ENCODE data around the gene BIRC7. TPM values are rescaled to one million over a fixed set of nuclear protein-coding genes. Genes with fewer than 3 reads are reported as not detected.

The BIRC7 gene
- total RNA-seq, 1 donor from 2014 or later = 6.9 TPM

DNA sequence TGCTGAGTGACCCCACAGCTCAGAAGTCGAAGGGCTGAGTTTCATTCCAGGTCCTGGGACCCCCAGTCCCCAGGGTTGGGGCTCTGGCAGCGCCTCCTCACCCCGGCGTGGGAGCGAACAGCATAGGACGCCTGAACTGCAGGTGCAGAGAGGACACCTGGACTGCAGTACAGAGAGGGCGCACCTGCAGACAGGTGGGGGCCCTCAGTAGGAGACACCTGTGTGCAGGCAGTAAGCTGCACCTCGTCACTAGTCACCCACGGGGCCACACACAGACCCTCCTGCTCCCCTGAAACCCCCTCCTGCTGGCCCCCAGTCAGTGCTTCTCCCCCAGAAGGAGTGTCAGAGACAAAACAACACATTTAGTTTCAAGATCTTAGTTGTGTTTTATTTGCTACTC, 27.1 kb downstream of the BIRC7 start:
- DNase-seq (ENCODE audit: low read depth, low spot score) = no peak
- peaks cover 42% of the 10 kb centered on the region for H3K4me1 Mint-ChIP-seq
- H3K27ac Mint-ChIP-seq (ENCODE audit: unreplicated experiment) = no peak overlapping the region
- no peaks in the 10 kb centered on the region for H3K9me3 Mint-ChIP-seq
- TF ChIP-seq CTCF (conservative IDR thresholded peaks at IDR 0.05) = no peak
- no peaks in the 10 kb centered on the region for H3K36me3 Mint-ChIP-seq (ENCODE audit: low read depth)
- H3K27me3 Mint-ChIP-seq (ENCODE audit: low read depth) = no peaks in the 10 kb centered on the region
- H3K4me3 Mint-ChIP-seq = peak overlapping the region; percentile 22

DNA sequence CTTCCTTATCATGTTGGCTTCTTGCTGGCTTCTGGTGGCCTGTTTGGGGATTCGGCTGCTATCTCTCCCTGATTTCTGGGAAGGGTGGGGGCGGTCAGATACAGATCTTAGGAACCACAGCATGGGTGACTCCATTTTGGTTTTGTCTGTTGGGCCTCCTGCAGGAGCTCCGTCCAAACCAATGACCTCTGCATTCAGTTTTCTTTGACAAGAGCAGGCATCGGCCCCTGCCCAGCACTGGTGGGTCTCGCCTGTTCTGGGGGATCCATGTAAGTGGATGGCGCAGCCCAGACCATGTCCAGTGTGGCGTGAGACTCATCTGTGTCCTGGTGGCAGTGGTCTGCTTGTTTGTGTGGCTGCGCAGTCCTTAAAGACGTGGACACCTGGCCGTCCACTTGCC, 28.3 kb downstream of the BIRC7 start:
- H3K27me3 Mint-ChIP-seq (ENCODE audit: low read depth) = no peaks in the 10 kb centered on the region
- no peak overlapping the region for H3K27ac Mint-ChIP-seq (ENCODE audit: unreplicated experiment)
- no peak overlapping the region for H3K4me3 Mint-ChIP-seq
- H3K9me3 Mint-ChIP-seq = no peaks in the 10 kb centered on the region
- no peak for TF ChIP-seq CTCF (conservative IDR thresholded peaks at IDR 0.05)
- H3K36me3 Mint-ChIP-seq (ENCODE audit: low read depth) = no peaks in the 10 kb centered on the region
- peaks cover 47% of the 10 kb centered on the region for H3K4me1 Mint-ChIP-seq
- DNase-seq (ENCODE audit: low read depth, low spot score) = no peak

DNA sequence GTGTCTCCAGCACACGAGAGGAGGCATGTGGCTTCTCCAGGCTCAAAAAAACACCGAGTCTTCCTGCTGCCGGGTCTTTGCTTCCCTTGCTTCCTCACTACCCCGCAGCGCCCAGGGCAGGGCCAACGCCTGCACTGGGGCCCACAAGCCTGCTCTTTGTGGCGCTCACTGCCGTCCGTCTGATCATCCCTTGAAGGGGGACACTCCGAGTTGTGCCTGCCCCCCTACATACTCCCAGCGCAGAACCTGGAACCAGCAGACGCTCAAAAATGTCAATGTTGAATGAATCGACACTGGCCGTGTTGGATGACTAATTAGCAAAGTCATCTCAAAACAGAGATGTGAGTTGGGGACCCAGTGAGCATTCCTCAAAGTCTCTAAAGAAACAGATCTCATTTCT, 28.8 kb downstream of the BIRC7 start:
- no peak for TF ChIP-seq CTCF (conservative IDR thresholded peaks at IDR 0.05)
- Mint-ChIP-seq H3K27me3 (ENCODE audit: low read depth) (no peaks in the 10 kb centered on the region), H3K27ac (ENCODE audit: unreplicated experiment) (no peak overlapping the region), H3K9me3 (no peaks in the 10 kb centered on the region), H3K4me3 (no peak overlapping the region), H3K4me1 (peaks cover 44% of the 10 kb centered on the region), H3K36me3 (ENCODE audit: low read depth) (no peaks in the 10 kb centered on the region)
- no peak for DNase-seq (ENCODE audit: low read depth, low spot score)

GRCh38 chr20:63265891-63266515, 30.3 kb downstream of the BIRC7 start:
- TF ChIP-seq CTCF (conservative IDR thresholded peaks at IDR 0.05) = no peak
- H3K27ac Mint-ChIP-seq (ENCODE audit: unreplicated experiment) = no peak overlapping the region
- no peaks in the 10 kb centered on the region for H3K9me3 Mint-ChIP-seq
- no peak overlapping the region for H3K4me3 Mint-ChIP-seq
- H3K36me3 Mint-ChIP-seq (ENCODE audit: low read depth) = no peaks in the 10 kb centered on the region
- H3K4me1 Mint-ChIP-seq = peaks cover 40% of the 10 kb centered on the region
- H3K27me3 Mint-ChIP-seq (ENCODE audit: low read depth) = no peaks in the 10 kb centered on the region
- DNase-seq (ENCODE audit: low read depth, low spot score) = no peak

GRCh38 chr20:63267691-63268090, 32.0 kb downstream of the BIRC7 start:
- Mint-ChIP-seq H3K27me3 (ENCODE audit: low read depth) (no peaks in the 10 kb centered on the region), H3K4me1 (peaks cover 32% of the 10 kb centered on the region), H3K9me3 (no peaks in the 10 kb centered on the region)

More at GRCh38 chr20:63267691-63268090, 32.0 kb downstream of the BIRC7 start:
- DNase-seq (ENCODE audit: low read depth, low spot score) = no peak
- no peaks in the 10 kb centered on the region for H3K36me3 Mint-ChIP-seq (ENCODE audit: low read depth)
- H3K4me3 Mint-ChIP-seq = peak overlapping the region; percentile 45
- no peak overlapping the region for H3K27ac Mint-ChIP-seq (ENCODE audit: unreplicated experiment)
- no peak for TF ChIP-seq CTCF (conservative IDR thresholded peaks at IDR 0.05)
